ENCODE data around the gene HEPHL1. TPM values are rescaled to one million over a fixed set of nuclear protein-coding genes. Genes with fewer than 3 reads are reported as not detected.

HEPHL1 gene
- total RNA-seq, 1 experiment from 2014 or later, result not detected

DNA sequence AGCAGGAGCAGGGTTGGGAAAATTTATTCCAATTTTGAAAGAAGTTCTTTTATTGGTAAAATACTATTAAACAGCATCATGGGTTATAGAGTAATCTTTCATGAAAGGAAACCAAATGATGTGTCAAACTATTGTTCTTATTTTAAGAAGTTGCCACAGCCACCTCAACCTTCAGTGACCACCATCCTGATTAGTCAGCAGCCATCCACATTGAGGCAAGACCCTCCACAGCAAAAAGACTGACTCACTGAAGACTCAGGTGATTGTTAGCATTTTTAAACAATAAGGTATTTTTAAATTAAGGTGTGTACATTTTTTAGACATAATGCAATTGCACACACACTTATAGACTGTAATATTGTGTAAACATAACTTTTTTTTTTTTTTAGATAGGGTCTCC, 3.7 kb upstream of the HEPHL1 start:
- no peak overlapping the region for H3K9ac ChIP-seq (ENCODE audit: low read length)
- no peak for DNase-seq (ENCODE audit: low read depth, low spot score)
- ChIA-PET RAD21 (ENCODE audit: low non-redundant PET in 1 of 2, low total read pairs in 2 of 2, uncharacterized antibody in 2 of 2, unreplicated experiment in 2 of 2) (no interaction called here), CTCF (no interaction called here), POLR2A (no interaction called here)
- no peaks in the 10 kb centered on the region for H4K20me1 ChIP-seq (ENCODE audit: insufficient read depth)
- no peaks in the 10 kb centered on the region for H3K4me1 ChIP-seq (ENCODE audit: control insufficient read depth in 1 of 2, insufficient read depth in 2 of 2, low read length in 2 of 2)
- intact Hi-C loops (cut with micrococcal nuclease), result no loop called here
- no peaks in the 10 kb centered on the region for H3K9me3 ChIP-seq (ENCODE audit: control insufficient read depth in 1 of 2, insufficient read depth in 1 of 2, low read depth in 1 of 2, low read length in 2 of 2)
- H3K4me3 ChIP-seq (replicated peaks in 1 of 2; ENCODE audit: low read depth in 1 of 2, low read length in 2 of 2), result no peak overlapping the region
- no peaks in the 10 kb centered on the region for H3K9me2 ChIP-seq (ENCODE audit: insufficient read depth)
- ATAC-seq, result no peak
- no peaks in the 10 kb centered on the region for H3K79me2 ChIP-seq (ENCODE audit: insufficient read depth, low read length)
- H3K4me2 ChIP-seq (ENCODE audit: low read length), result no peak overlapping the region
- no peaks in the 10 kb centered on the region for H3K36me3 ChIP-seq (ENCODE audit: control insufficient read depth in 1 of 2, insufficient read depth in 2 of 2, low read length in 2 of 2)
- TF ChIP-seq, protein P1, sequence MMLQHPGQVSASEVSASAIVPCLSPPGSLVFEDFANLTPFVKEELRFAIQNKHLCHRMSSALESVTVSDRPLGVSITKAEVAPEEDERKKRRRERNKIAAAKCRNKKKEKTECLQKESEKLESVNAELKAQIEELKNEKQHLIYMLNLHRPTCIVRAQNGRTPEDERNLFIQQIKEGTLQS (IDR thresholded peaks at IDR 0.05), result no peak
- TF ChIP-seq YY1 (IDR thresholded peaks at IDR 0.05; ENCODE audit: extremely low read depth, insufficient replicate concordance, low read depth, low read length) (no peak), RAD21 (IDR thresholded peaks at IDR 0.05; ENCODE audit: low read depth) (no peak)
- TF ChIP-seq, protein P2, sequence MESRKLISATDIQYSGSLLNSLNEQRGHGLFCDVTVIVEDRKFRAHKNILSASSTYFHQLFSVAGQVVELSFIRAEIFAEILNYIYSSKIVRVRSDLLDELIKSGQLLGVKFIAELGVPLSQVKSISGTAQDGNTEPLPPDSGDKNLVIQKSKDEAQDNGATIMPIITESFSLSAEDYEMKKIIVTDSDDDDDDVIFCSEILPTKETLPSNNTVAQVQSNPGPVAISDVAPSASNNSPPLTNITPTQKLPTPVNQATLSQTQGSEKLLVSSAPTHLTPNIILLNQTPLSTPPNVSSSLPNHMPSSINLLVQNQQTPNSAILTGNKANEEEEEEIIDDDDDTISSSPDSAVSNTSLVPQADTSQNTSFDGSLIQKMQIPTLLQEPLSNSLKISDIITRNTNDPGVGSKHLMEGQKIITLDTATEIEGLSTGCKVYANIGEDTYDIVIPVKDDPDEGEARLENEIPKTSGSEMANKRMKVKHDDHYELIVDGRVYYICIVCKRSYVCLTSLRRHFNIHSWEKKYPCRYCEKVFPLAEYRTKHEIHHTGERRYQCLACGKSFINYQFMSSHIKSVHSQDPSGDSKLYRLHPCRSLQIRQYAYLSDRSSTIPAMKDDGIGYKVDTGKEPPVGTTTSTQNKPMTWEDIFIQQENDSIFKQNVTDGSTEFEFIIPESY (IDR thresholded peaks at IDR 0.05; ENCODE audit: extremely low read depth, insufficient replicate concordance, low read length), result no peak
- no peaks in the 10 kb centered on the region for H3K27me3 ChIP-seq (ENCODE audit: insufficient read depth, low read length)
- H3K27ac ChIP-seq (ENCODE audit: low read depth, low read length), result no peak overlapping the region
- no peak overlapping the region for H2AFZ ChIP-seq (ENCODE audit: low read depth, low read length, poor library complexity, severe bottlenecking)
- BruUV-seq (replicated peaks), result no TSS peak

DNA sequence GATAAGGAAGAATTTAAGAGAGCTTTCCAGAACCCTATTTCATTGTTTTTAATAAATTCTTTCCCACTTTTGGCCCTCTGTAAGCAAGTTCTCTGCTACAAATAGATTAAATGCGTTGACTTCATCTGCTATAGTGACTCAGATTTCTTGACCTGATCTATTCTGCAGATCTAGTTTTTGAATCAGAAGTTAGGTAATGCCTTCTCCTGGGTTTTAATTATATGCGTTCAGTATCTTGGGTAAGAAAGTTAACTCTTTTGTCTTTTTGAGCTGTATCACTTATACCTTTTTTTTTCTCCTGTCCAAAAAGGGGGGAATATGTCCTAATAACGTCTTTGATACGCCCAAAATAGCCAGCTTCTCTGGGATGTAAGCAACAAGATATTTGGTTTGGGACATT, 2.4 kb upstream of the HEPHL1 start:
- Histone ChIP-seq H3K9me2 (ENCODE audit: insufficient read depth) (no peaks in the 10 kb centered on the region), H3K9me3 (ENCODE audit: control insufficient read depth in 1 of 2, insufficient read depth in 1 of 2, low read depth in 1 of 2, low read length in 2 of 2) (no peaks in the 10 kb centered on the region), H4K20me1 (ENCODE audit: insufficient read depth) (no peaks in the 10 kb centered on the region), H3K9ac (ENCODE audit: low read length) (no peak overlapping the region), H3K79me2 (ENCODE audit: insufficient read depth, low read length) (no peaks in the 10 kb centered on the region), H3K4me3 (replicated peaks in 1 of 2; ENCODE audit: low read depth in 1 of 2, low read length in 2 of 2) (no peak overlapping the region), H3K27ac (ENCODE audit: low read depth, low read length) (no peak overlapping the region), H3K27me3 (ENCODE audit: insufficient read depth, low read length) (no peaks in the 10 kb centered on the region), H3K4me1 (ENCODE audit: control insufficient read depth in 1 of 2, insufficient read depth in 2 of 2, low read length in 2 of 2) (no peaks in the 10 kb centered on the region), H2AFZ (ENCODE audit: low read depth, low read length, poor library complexity, severe bottlenecking) (no peak overlapping the region), H3K4me2 (ENCODE audit: low read length) (no peak overlapping the region), H3K36me3 (ENCODE audit: control insufficient read depth in 1 of 2, insufficient read depth in 2 of 2, low read length in 2 of 2) (no peaks in the 10 kb centered on the region)
- intact Hi-C loops (cut with micrococcal nuclease), result no loop called here
- CTCF ChIA-PET, result no interaction called here
- RAD21 ChIA-PET (ENCODE audit: low non-redundant PET in 1 of 2, low total read pairs in 2 of 2, uncharacterized antibody in 2 of 2, unreplicated experiment in 2 of 2), result interaction anchor here in 1 of 2 experiments (0.7 kb wide), 1 partner anchor 151 kb away, joined by 4 read pairs; no protein-coding TSS in a partner anchor
- no TSS peak for BruUV-seq (replicated peaks)
- DNase-seq (ENCODE audit: low read depth, low spot score) (no peak), ATAC-seq (no peak)
- no peak for TF ChIP-seq ELF1 (IDR thresholded peaks at IDR 0.05; ENCODE audit: borderline replicate concordance, low read depth)
- POLR2A ChIA-PET, result no interaction called here

Measured in HCT116 (cell line).